Stimulated activated CD8-positive, alpha-beta memory T cell treated with anti-CD3 and anti-CD28 coated beads, Interleukin-7, amount 100 ng/mL, for 4 hours (primary cell): Measurements from ENCODE around the gene SPSB3.
A peak's percentile ranks its signal among the peaks of the same experiment; 100 is the strongest.
"Not testable (repeated sequence)": the region's sequence is repeated elsewhere in the genome, so short reads cannot be mapped to it uniquely, and the experiment has no call there.

Source experiments
- DNase-seq, 2 donors: peaks; one replicate each; pipeline ENCODE4 v3.0.0-alpha.2; 2020; ENCODE audit warnings: low read depth in 2 of 2

SPSB3 gene

GRCh38 chr16:1816396-1817275 lies 34.3 kb upstream of the SPSB3 start:
- DNase-seq: no peak

- no peak for DNase-seq
Measured at GRCh38 chr16:1815461-1815860, 33.1 kb upstream of the SPSB3 start.

- DNase-seq: peak; percentile 5 to 24
Measured at GRCh38 chr16:1812732-1813163, 30.4 kb upstream of the SPSB3 start.

GRCh38 chr16:1810536-1810935 lies 28.2 kb upstream of the SPSB3 start:
- DNase-seq: no peak

- DNase-seq: no peak
Measured at GRCh38 chr16:1810106-1810505, 27.7 kb upstream of the SPSB3 start.

GRCh38 chr16:1809281-1809801 lies 27.0 kb upstream of the SPSB3 start:
- no peak for DNase-seq

- no peak for DNase-seq
Measured at GRCh38 chr16:1808691-1809090, 26.3 kb upstream of the SPSB3 start.

- DNase-seq: no peak
Measured at GRCh38 chr16:1807626-1808025, 25.3 kb upstream of the SPSB3 start.

- no peak for DNase-seq
Measured at GRCh38 chr16:1800701-1801100, 18.3 kb upstream of the SPSB3 start.

- not testable (repeated sequence) for DNase-seq
Measured at GRCh38 chr16:1799263-1799662, 16.9 kb upstream of the SPSB3 start.

- DNase-seq: no peak
Measured at GRCh38 chr16:1794908-1795666, 12.7 kb upstream of the SPSB3 start.

- no peak for DNase-seq
Measured at GRCh38 chr16:1794221-1794871, 12.0 kb upstream of the SPSB3 start.

- no peak for DNase-seq
Measured at GRCh38 chr16:1793578-1794220, 11.3 kb upstream of the SPSB3 start, which contains the start of gene IGFALS. IGFALS (minus strand) TSS chr16:1793705; CDS start chr16:1793652, 53 bp downstream.

GRCh38 chr16:1792836-1793577 lies 10.6 kb upstream of the SPSB3 start:
- DNase-seq: no peak

- no peak for DNase-seq
Measured at GRCh38 chr16:1791943-1792812, 9.8 kb upstream of the SPSB3 start.

- DNase-seq: no peak
Measured at GRCh38 chr16:1791256-1791942, 9.0 kb upstream of the SPSB3 start.

- no peak for DNase-seq
Measured at GRCh38 chr16:1790611-1791255, 8.4 kb upstream of the SPSB3 start.

- DNase-seq: no peak
Measured at GRCh38 chr16:1790261-1790610, 7.9 kb upstream of the SPSB3 start.

- DNase-seq: no peak
Measured at GRCh38 chr16:1789643-1790045, 7.3 kb upstream of the SPSB3 start.
